IPS DF 19.7 (cell line): ENCODE measurements around the gene GOLGA6B.
"Not testable (repeated sequence)": the region's sequence is repeated elsewhere in the genome, so short reads cannot be mapped to it uniquely, and the experiment has no call there.

Experiments used
- DNase-seq: peaks from one replicate; pipeline ENCODE4 v3.0.0-alpha.2; 2013; ENCODE audit warnings: low read depth, low spot score

The GOLGA6B gene

GRCh38 chr15:72654397-72654796 lies at the start of gene GOLGA6B:
Gene GOLGA6B, plus strand, starts transcription at chr15:72654697. Its CDS starts 41 bp downstream, at chr15:72654738.
- DNase-seq, result not testable (repeated sequence)

- peak; percentile 63 for DNase-seq
Observed at GRCh38 chr15:72604794-72605193, 49.7 kb upstream of the GOLGA6B start.

DNA sequence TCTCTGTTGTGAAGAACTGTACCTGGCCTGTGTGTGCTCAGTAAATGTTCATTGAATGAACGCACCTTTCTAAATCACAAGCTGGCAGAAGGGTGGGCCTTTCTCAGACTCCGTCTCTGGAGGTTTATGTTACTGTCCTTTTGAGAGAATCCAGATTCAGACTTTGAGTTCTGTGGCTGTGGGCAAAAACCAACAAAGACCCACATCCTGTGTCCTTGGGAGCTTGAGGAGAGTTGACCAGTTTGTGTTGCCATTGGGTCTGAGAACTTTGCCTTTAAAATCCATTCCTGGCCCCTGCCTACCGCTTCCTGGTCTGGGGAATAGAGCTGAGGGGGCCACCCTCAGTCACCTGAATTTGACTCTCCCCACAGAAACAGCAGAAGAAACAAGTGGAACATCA lies 46.4 kb upstream of the GOLGA6B start:
- DNase-seq, result not testable (repeated sequence)

DNA sequence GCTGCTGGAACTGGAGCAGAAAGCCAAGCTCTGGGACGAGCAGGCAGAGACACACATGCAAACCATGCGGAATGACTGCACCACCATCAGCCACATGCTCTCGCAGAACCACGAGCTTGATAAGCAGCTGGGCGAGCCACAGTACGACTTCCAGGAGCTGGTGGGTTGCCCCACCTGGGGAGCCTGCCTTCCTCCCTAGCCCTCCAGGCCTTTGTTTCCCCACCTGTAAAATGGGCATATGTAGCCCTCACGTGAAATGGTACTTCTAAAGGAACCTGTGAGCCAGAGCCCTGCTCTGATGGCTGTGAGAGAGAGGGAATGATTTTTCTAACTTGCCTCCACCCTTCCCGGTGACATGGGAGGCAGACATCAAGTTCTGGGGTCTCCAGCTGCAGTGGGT lies 44.6 kb upstream of the GOLGA6B start:
- no peak for DNase-seq

DNA sequence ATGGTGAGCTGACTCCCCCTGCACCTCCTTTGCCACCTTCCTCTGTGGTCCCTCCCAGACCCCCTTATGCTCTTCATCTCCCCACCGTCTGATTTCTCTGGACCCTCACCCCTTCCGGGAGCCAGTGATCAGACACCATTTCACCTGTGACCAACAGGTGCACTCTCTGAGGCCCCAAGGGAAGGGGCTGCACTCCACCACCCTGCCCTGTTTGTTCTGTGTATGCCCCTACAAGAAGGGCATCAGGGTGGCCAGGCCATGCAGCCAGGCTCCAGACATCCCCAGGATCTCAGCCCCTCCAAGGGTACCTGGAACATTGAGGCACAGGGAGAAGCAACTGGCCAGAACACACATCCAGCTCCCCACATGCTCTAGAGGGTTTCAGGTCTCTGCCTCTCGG lies 42.2 kb upstream of the GOLGA6B start:
- DNase-seq, result not testable (repeated sequence)

DNA sequence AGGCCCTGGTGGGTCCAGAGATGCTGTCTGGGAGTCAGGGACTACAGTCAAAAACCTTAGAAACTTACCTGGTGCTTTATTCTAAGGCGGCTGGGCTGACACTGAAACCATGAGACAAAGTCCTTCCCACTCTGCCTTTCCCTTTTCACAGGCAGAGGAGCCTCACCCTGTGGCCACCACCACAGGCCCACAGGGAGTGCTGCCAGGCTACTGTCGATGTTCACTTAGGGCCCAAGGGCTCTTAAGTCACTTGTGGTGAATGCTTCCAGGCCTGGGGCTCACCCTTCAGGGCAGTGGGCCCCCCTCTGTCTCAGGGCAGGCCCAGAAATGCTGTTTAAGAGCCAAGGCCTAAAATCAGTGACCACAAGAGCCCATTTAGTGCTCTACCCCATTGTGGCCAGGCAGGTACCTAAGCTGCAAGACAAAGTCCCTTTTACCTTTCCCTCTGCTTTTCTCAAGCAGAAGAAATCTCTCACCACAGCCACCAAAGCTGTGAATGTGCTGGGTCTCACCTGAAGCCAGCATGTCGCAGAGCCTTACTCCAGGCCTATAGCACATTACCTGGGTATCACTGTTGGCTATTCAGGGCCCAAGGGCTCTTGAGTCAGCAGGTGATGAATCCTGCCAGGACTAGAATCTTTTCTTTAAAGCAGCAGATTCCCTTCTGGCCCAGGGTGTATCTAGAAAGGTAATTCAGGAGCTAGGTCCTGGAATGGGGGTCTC lies 39.5 kb upstream of the GOLGA6B start:
- DNase-seq, result no peak

- not testable (repeated sequence) for DNase-seq
Observed at GRCh38 chr15:72615533-72616233, 38.8 kb upstream of the GOLGA6B start.

DNA sequence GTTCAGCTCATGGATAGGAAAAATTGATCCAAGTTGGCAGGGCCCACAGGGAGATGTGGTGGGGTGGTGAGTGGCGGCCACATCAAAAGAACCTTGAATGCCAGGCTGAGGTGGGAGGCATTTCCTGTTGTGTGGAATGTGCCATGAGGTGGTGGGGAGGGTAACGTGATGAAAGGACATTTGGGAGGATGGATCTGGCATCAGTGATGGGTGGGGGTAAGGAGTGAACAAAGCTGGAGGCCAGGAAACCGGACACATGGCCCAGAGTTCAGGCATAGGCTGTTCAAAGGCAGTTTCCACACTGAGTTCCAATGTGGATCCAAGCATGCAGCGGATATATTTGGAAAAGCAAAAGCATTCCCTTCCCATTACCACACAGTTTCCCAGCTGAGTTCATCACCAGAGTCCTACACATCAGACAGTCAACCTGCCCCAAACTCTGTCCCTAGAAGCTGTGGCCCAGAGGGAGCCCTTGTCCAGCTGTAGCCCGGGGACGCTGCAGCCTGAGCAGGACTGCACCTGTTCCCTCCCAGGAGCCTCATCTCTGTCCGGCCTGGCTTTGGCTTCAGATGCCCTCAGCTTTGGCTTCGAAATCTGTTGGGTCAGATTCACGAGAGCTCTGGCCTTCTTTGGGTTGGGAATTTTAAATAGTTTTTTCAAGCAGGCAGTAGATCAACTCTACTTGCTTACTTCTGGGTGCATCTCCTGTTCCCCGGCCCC lies 37.8 kb upstream of the GOLGA6B start:
- no peak for DNase-seq

DNA sequence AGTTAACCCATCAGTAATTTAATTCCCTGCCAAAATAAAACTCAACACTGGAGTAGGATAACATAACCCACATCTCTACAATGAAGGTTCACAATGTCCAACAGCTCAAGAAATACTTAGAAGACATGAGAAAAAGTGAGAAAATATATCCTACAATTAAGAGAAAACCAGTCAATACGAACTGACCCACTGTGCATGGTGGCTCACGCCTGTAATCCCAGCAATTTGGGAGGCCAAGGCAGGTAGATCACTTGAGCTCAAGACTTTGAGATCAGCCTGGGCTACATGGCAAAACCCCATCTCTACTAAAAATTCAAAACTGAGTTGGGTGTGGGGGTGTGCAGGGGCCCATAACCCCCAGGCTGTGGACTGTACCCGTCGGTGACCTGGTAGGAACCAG lies 30.6 kb upstream of the GOLGA6B start:
- DNase-seq, result not testable (repeated sequence)

DNA sequence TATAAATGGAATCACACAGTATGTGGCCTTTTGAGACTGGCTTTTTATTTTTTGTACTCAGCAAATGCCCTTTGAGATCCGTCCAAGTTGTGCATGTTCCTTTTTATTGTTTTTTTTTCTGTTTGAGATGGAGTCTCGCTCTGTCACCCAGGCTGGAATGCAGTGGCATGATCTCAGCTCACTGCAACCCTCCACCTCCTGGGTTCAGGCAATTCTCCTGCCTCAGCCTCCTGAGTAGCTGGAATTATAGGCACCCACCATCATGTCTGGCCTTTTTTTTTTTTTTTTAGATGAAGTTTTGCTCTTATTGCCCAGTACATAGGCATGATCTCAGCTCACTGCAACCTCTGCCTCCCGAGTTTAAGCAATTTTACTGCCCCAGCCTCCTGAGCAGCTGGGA lies 28.3 kb upstream of the GOLGA6B start:
- DNase-seq, result not testable (repeated sequence)

GRCh38 chr15:72628249-72629067 lies 26.0 kb upstream of the GOLGA6B start:
- not testable (repeated sequence) for DNase-seq

DNA sequence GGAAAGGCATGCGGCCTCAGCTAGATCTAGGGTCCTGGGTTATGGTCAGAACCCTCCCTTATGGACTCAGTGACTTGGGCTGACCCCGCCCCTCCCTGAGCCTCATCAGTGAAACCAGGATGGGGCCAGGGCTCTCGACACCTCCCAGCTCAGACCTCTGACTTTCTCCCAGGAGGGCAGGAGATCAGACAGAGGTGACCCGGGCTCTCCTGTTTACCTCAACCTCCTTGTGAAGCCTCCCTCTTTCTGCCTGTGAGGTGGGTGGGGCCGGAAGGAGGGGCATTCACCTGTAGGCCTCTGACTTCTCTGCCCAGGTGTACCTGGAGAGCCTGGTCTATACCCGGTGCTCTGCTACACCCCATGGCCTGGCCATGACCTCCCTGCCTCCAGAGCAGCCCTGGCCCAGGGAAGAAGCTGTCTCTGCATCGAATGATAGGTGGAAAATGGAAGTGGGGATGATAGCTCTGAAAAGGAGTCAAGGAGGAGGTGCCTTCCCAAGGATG lies 25.4 kb upstream of the GOLGA6B start:
- not testable (repeated sequence) for DNase-seq

GRCh38 chr15:72636519-72637282 lies 17.8 kb upstream of the GOLGA6B start:
- DNase-seq, result not testable (repeated sequence)

GRCh38 chr15:72639759-72640483 lies 14.6 kb upstream of the GOLGA6B start:
- DNase-seq, result not testable (repeated sequence)

DNA sequence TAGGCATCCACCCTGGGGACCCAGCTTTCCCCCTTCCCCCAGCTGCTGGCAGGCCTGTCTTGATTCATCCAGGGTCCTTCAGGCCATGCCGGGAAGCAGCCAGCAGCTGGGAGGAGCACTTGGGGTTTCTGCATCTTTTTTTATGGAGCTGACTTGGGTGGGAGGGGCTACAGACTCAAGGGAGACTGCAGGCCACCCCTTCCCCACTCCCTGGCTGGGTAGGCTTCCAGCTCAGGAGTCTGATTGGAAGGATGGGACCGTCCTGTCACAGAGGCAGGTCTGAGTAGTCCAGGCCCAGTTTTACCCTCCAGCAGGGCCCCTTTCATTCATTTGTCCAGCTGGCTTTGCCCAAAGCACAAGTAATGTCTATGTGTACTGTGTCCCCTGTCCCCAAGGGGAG lies 12.2 kb upstream of the GOLGA6B start:
- DNase-seq, result not testable (repeated sequence)

DNA sequence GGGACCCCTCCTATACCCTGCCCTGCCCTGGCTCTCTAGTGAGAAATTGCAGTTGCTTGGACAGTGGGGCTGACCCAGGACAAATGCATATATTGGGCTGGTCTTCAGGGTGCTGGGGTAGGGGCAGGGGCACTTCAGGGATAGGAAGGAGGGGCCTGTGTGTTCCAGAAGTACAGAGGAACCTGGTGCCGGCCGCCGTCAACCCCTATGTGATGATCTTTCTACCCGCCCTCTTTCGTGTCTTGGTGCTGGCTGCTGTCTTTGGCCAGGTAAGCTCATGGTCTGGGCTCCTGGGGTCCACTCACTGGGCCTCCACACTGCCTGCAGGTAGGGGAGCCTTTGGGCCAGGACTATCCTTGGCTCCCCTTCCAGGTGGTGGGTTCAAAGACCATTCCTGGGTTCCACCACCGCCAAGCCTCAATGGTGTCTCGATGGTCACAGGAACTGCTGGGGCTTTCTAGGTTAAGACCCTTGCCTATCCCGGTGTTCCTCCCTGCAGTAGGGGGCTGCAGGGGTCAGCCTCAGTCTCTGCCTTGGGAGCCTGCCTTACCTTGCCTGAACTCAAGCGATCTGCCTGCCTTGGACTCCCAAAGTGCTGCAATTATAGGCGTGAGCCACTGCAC lies 5.8 kb upstream of the GOLGA6B start:
- not testable (repeated sequence) for DNase-seq

DNA sequence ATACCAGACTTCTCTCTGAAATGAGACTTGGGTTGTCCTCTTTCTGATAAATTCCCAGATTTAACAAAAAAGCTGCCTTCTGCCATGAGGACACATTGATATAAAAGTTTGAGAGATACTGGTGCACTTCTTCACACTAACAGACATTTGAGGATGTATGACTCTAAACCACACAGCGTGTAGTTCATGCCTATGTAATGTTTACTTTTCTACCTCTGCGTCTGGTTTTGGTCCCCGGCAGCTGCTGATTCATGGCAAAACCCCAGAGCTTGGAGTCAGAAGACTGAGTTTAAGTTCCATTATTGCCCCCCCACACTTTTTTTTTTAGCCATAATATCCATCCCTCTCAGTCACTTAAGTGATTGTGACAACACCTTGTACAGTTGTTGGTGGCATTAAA lies 1.5 kb downstream of the GOLGA6B start:
- DNase-seq, result not testable (repeated sequence)

- not testable (repeated sequence) for DNase-seq
Observed at GRCh38 chr15:72661081-72661480, 6.6 kb downstream of the GOLGA6B start.

DNA sequence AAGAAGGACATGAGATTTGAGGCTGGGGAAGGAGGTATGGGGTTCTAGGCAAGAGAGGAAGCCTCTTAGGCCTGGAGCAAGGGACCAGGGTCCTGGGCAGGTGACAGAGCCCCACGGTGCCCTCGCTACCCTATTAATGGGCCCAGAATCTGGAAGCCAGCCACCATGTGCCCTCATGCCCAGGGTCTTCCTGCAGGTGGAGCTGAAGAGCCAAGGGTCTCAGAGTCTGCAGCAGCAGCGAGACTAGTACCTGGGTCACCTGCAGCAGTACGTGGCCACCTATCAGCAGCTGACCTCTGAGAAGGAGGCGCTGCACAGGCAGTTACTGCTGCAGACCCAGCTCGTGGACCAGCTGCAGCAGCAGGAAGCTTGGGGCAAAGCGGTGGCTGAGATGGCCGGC lies 9.4 kb downstream of the GOLGA6B start:
- not testable (repeated sequence) for DNase-seq
